PC-3 (cell line): ENCODE results near the gene SLC2A9. TPM values are rescaled to one million over a fixed set of nuclear protein-coding genes. Genes with fewer than 3 reads are reported as not detected.

Experiments used
- ATAC-seq: fragments of 200-7000 bp; cut with Tn5 transposase; 2 replicates; pipeline ENCODE4 v1.9.1; 2020; ENCODE audit warnings: mild to moderate bottlenecking, moderate library complexity
- BruUV-seq: library from RNA; stranded (reverse); fragments of 400-500 nt; replicated peaks from 2 replicates; lab custom pipeline; 2021; lab: Mats Ljungman, UMichigan
- CTCF ChIA-PET: fragments of 300-600 bp; sonication (Branson Sonifier 250); formaldehyde crosslinking; loops from one replicate; lab custom pipeline; 2022; ENCODE audit warnings: antibody characterized with exemption; lab: Charles Lee
- POLR2A ChIA-PET: fragments of 300-600 bp; sonication (Branson Sonifier 250); formaldehyde crosslinking; loops from one replicate; lab custom pipeline; 2022; ENCODE audit warnings: antibody characterized with exemption; ENCODE audit not compliant: unreplicated experiment; lab: Charles Lee
- DNase-seq: peaks from one replicate; pipeline ENCODE4 v3.0.0-alpha.2; 2015
- H2AFZ ChIP-seq: fragments of 300-600 bp; sonication (generic); 2 replicates; pipeline ENCODE4 v1.6.0; 2016; ENCODE audit warnings: antibody characterized with exemption, low read length
- H3F3A ChIP-seq: fragments of 300-600 bp; sonication (generic); one replicate; pipeline ENCODE4 v1.6.0; 2017; ENCODE audit warnings: antibody characterized with exemption, low read length, control low read depth, mild to moderate bottlenecking; ENCODE audit not compliant: unreplicated experiment
- H3K27ac ChIP-seq: fragments of 300-600 bp; sonication (generic); 2 replicates; pipeline ENCODE4 v1.5.1; 2016; ENCODE audit warnings: mild to moderate bottlenecking, low read length
- H3K27me3 ChIP-seq: fragments of 300-600 bp; sonication (generic); 2 replicates; pipeline ENCODE4 v1.6.1; 2016; ENCODE audit warnings: low read length, mixed read lengths
- H3K36me3 ChIP-seq: fragments of 300-600 bp; sonication (generic); 2 replicates; pipeline ENCODE4 v1.6.1; 2016; ENCODE audit warnings: low read depth, mixed run types, low read length, mixed read lengths
- H3K4me1 ChIP-seq: fragments of 300-600 bp; sonication (generic); 2 replicates; pipeline ENCODE4 v1.5.1; 2016; ENCODE audit warnings: low read length; ENCODE audit not compliant: insufficient read depth
- H3K4me2 ChIP-seq: fragments of 300-600 bp; sonication (generic); 2 replicates; pipeline ENCODE4 v1.6.0; 2016; ENCODE audit warnings: low read length
- H3K4me3 ChIP-seq: fragments of 300-600 bp; sonication (generic); 2 replicates; pipeline ENCODE4 v1.5.1; 2016; ENCODE audit warnings: mild to moderate bottlenecking, low read length, mixed read lengths
- H3K79me2 ChIP-seq: fragments of 300-600 bp; sonication (generic); 2 replicates; pipeline ENCODE4 v1.6.1; 2017; ENCODE audit warnings: low read length, mixed read lengths
- H3K9ac ChIP-seq: fragments of 300-600 bp; sonication (generic); 2 replicates; pipeline ENCODE4 v1.6.0; 2016; ENCODE audit warnings: mild to moderate bottlenecking, low read length
- H3K9me2 ChIP-seq: fragments of 300-600 bp; sonication (generic); replicated peaks from 2 replicates; pipeline ENCODE4 v1.6.1; 2016; ENCODE audit warnings: mixed run types, low read length, mixed read lengths
- H3K9me3 ChIP-seq: fragments of 300-600 bp; sonication (generic); 2 replicates; pipeline ENCODE4 v1.6.1; 2016; ENCODE audit warnings: low read length, mixed read lengths
- H4K20me1 ChIP-seq: fragments of 300-600 bp; sonication (generic); 2 replicates; pipeline ENCODE4 v1.6.1; 2016; ENCODE audit warnings: low read length, mixed read lengths
- CTCF ChIP-seq: fragments of 300-600 bp; sonication (generic); conservative IDR thresholded peaks from 2 replicates; pipeline ENCODE4 v1.5.1; 2017; ENCODE audit warnings: antibody characterized with exemption, low read depth, mild to moderate bottlenecking, low read length
- EZH2 ChIP-seq: fragments of 300-600 bp; sonication (generic); IDR thresholded peaks from one replicate; pipeline ENCODE4 v1.6.1; 2017; ENCODE audit warnings: antibody characterized with exemption, mild to moderate bottlenecking, low read length; ENCODE audit not compliant: unreplicated experiment
- EZH2phosphoT487 ChIP-seq: fragments of 300-600 bp; sonication (generic); IDR thresholded peaks from 2 replicates; pipeline ENCODE4 v1.6.1; 2018; ENCODE audit warnings: mild to moderate bottlenecking, antibody characterized with exemption, low read length, borderline replicate concordance
- intact Hi-C: fragments of 100-400 bp; cut with micrococcal nuclease; formaldehyde crosslinking; loops from 2 replicates; pipeline ENCODE4 v1.9.0; 2023
- total RNA-seq: library from RNA; depleted of rRNA; stranded (reverse); fragments of >200 nt; gene quantifications from 2 replicates; pipeline ENCODE4 v1.2.3, GENCODE V29; 2014

The SLC2A9 gene
- total RNA-seq, 1 experiment from 2014 or later, result 0.11 TPM

- Histone ChIP-seq H3K4me3 (no peak overlapping the region), H3K79me2 (no peaks in the 10 kb centered on the region), H3K27ac (no peak overlapping the region), H3K27me3 (no peaks in the 10 kb centered on the region), H3F3A (no peaks in the 10 kb centered on the region), H3K9me3 (no peaks in the 10 kb centered on the region), H3K9ac (no peak overlapping the region), H3K4me1 (no peaks in the 10 kb centered on the region), H4K20me1 (no peaks in the 10 kb centered on the region), H2AFZ (no peak overlapping the region), H3K9me2 (no peaks in the 10 kb centered on the region), H3K4me2 (no peak overlapping the region), H3K36me3 (no peaks in the 10 kb centered on the region)
- ATAC-seq (no peak), DNase-seq (no peak)
- BruUV-seq, result no TSS peak
- ChIA-PET CTCF (no interaction called here), POLR2A (no interaction called here)
- intact Hi-C loops, result no loop called here
- TF ChIP-seq EZH2phosphoT487 (no peak), EZH2 (no peak), CTCF (no peak)
Observed at GRCh38 chr4:9980898-9981297, 40.4 kb downstream of the SLC2A9 start.

- ChIA-PET CTCF (no interaction called here), POLR2A (no interaction called here)
- H4K20me1 ChIP-seq, result no peaks in the 10 kb centered on the region
- intact Hi-C loops, result no loop called here
- H3K27ac ChIP-seq, result no peak overlapping the region
- no peaks in the 10 kb centered on the region for H3K9me2 ChIP-seq
- no peak overlapping the region for H3K4me3 ChIP-seq
- DNase-seq (no peak), ATAC-seq (no peak)
- no peaks in the 10 kb centered on the region for H3F3A ChIP-seq
- no peak overlapping the region for H2AFZ ChIP-seq
- no TSS peak for BruUV-seq
- no peak for TF ChIP-seq CTCF
- no peak for TF ChIP-seq EZH2phosphoT487
- TF ChIP-seq EZH2, result no peak
- H3K9me3 ChIP-seq, result no peaks in the 10 kb centered on the region
- no peak overlapping the region for H3K4me2 ChIP-seq
- no peaks in the 10 kb centered on the region for H3K79me2 ChIP-seq
- no peaks in the 10 kb centered on the region for H3K27me3 ChIP-seq
- H3K36me3 ChIP-seq, result no peaks in the 10 kb centered on the region
- no peaks in the 10 kb centered on the region for H3K4me1 ChIP-seq
- H3K9ac ChIP-seq, result no peak overlapping the region
Observed at GRCh38 chr4:9979101-9979701, 42.1 kb downstream of the SLC2A9 start.

GRCh38 chr4:9977518-9978031, 43.7 kb downstream of the SLC2A9 start:
- Histone ChIP-seq H3K9ac (no peak overlapping the region), H3K79me2 (no peaks in the 10 kb centered on the region), H3F3A (no peaks in the 10 kb centered on the region), H3K27ac (no peak overlapping the region), H3K9me2 (no peaks in the 10 kb centered on the region), H3K27me3 (no peaks in the 10 kb centered on the region), H3K9me3 (no peaks in the 10 kb centered on the region), H2AFZ (no peak overlapping the region), H4K20me1 (no peaks in the 10 kb centered on the region), H3K4me2 (no peak overlapping the region), H3K36me3 (no peaks in the 10 kb centered on the region), H3K4me1 (no peaks in the 10 kb centered on the region), H3K4me3 (no peak overlapping the region)
- ATAC-seq (no peak), DNase-seq (no peak)
- POLR2A ChIA-PET, result no interaction called here
- TF ChIP-seq EZH2phosphoT487 (no peak), EZH2 (no peak), CTCF (no peak)
- intact Hi-C loops, result no loop called here
- CTCF ChIA-PET, result no interaction called here
- BruUV-seq, result no TSS peak
